MCF 10A (cell line): ENCODE results near the gene ING5. TPM values are rescaled to one million over a fixed set of nuclear protein-coding genes. Genes with fewer than 3 reads are reported as not detected.

Experiments
- BruUV-seq: library from RNA; stranded (reverse); fragments of 400-500 nt; replicated peaks from 2 replicates; lab custom pipeline; 2021; lab: Mats Ljungman, UMichigan
- CTCF ChIA-PET: fragments of 300-600 bp; sonication (Branson Sonifier 250); formaldehyde crosslinking; extraction: SDS; loops from one replicate; lab custom pipeline; 2021; ENCODE audit warnings: antibody characterized with exemption, inconsistent platforms; lab: Yijun Ruan, JAX
- POLR2A ChIA-PET: fragments of 300-600, 350-650 bp; sonication (Branson Sonifier 250); formaldehyde crosslinking; extraction: SDS; loops from one replicate; lab custom pipeline; 2020; ENCODE audit warnings: antibody characterized with exemption, inconsistent platforms; lab: Yijun Ruan, JAX
- DNase-seq: peaks from one replicate; pipeline ENCODE4 v3.0.0-alpha.2; 2018; ENCODE audit not compliant: unreplicated experiment
- H3K27ac Mint-ChIP-seq: one replicate; pipeline ENCODE4 v1.8.0; 2022; ENCODE audit warnings: mild to moderate bottlenecking, low read depth, mixed read lengths; ENCODE audit not compliant: unreplicated experiment
- H3K27me3 Mint-ChIP-seq: one replicate; pipeline ENCODE4 v1.8.0; 2022; ENCODE audit warnings: mixed read lengths; ENCODE audit not compliant: insufficient read depth, unreplicated experiment
- H3K36me3 Mint-ChIP-seq: one replicate; pipeline ENCODE4 v1.8.0; 2022; ENCODE audit warnings: mild to moderate bottlenecking, moderate library complexity, mixed read lengths; ENCODE audit not compliant: insufficient read depth, unreplicated experiment
- H3K4me1 Mint-ChIP-seq: one replicate; pipeline ENCODE4 v1.8.0; 2022; ENCODE audit warnings: mixed read lengths; ENCODE audit not compliant: insufficient read depth, unreplicated experiment
- H3K4me3 Mint-ChIP-seq: one replicate; pipeline ENCODE4 v1.8.0; 2022; ENCODE audit warnings: mild to moderate bottlenecking, moderate library complexity, mixed read lengths; ENCODE audit not compliant: unreplicated experiment
- H3K9me3 Mint-ChIP-seq: one replicate; pipeline ENCODE4 v1.8.0; 2022; ENCODE audit warnings: mixed read lengths; ENCODE audit not compliant: unreplicated experiment
- intact Hi-C: fragments of 100-400 bp; cut with micrococcal nuclease; formaldehyde crosslinking; loops from 2 replicates; pipeline ENCODE4 v1.14.1; 2022
- total RNA-seq: library from RNA; stranded (reverse); gene quantifications from 2 replicates; pipeline ENCODE4 v1.2.3, GENCODE V29; 2022
- TF ChIP-seq, protein P1 (sequence below): fragments of 200-600 bp; IDR thresholded peaks from one replicate; pipeline ENCODE4 v1.8.0; 2022; ENCODE audit warnings: antibody characterized with exemption, mild to moderate bottlenecking; ENCODE audit not compliant: unreplicated experiment

The ING5 gene
- total RNA-seq, 1 experiment from 2014 or later = 35.5 TPM

DNA sequence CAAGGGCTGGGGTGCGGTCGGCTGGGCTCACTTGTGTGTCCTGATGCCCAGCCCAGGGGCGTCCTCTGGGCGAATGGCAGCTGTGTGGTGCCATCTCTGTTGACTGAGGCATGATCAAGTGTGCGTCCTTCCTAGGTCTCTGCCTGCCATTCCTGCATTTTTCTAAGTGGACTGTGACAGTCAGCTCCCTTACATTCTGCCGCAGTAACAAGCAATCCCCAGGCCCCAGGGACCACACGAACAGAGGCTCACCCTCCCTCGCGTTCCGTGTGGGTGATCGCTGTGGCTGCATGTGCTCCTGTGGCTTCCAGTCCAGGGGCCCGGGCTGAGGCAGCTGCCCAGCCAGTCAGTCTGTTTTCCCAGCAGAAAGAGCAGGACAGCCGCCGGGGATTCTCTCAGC, 50.4 kb downstream of the ING5 start:
- Mint-ChIP-seq H3K27me3 (no peaks in the 10 kb centered on the region), H3K4me1 (no peaks in the 10 kb centered on the region), H3K27ac (no peak overlapping the region), H3K4me3 (no peak overlapping the region), H3K36me3 (peaks cover 51% of the 10 kb centered on the region), H3K9me3 (no peaks in the 10 kb centered on the region)
- no TSS peak for BruUV-seq
- ChIA-PET POLR2A (interaction anchor here (0.6 kb wide), 1 partner anchor 46 kb away, joined by 3 read pairs; no protein-coding TSS in a partner anchor), CTCF (no interaction called here)
- TF ChIP-seq, protein P1, sequence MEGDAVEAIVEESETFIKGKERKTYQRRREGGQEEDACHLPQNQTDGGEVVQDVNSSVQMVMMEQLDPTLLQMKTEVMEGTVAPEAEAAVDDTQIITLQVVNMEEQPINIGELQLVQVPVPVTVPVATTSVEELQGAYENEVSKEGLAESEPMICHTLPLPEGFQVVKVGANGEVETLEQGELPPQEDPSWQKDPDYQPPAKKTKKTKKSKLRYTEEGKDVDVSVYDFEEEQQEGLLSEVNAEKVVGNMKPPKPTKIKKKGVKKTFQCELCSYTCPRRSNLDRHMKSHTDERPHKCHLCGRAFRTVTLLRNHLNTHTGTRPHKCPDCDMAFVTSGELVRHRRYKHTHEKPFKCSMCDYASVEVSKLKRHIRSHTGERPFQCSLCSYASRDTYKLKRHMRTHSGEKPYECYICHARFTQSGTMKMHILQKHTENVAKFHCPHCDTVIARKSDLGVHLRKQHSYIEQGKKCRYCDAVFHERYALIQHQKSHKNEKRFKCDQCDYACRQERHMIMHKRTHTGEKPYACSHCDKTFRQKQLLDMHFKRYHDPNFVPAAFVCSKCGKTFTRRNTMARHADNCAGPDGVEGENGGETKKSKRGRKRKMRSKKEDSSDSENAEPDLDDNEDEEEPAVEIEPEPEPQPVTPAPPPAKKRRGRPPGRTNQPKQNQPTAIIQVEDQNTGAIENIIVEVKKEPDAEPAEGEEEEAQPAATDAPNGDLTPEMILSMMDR = no peak
- DNase-seq = no peak
- intact Hi-C loops = no loop called here

DNA sequence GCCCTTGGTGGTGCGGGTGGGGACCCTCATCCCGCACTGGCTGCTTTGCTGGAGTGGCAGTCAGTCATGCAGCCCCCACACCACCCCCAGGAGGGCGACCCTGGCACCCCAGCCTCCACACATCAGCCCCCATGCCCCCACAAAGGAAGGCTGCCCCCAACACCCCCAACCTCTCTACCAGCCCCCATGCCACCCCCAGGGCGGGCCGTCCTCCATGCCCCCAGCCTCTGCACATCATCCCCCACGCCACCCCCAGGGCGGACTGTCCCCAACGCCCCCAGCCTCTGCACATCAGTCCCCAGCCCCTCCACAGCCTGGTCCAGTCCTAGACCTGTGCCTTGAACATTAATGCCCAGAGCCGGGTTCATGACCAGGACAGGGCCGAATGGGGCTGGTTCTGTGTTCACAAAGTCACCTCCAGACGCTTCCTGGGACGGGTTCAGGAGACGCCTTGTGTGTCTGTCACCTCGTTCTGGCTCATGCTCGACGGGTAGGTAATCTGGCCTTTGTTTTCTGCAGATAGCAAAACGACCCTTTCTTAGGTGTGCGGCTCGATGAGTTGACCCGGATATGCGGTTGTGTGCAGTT, 50.9 kb downstream of the ING5 start:
- Mint-ChIP-seq H3K4me3 (no peak overlapping the region), H3K9me3 (no peaks in the 10 kb centered on the region), H3K27ac (peak overlapping the region; percentile 63), H3K27me3 (no peaks in the 10 kb centered on the region), H3K4me1 (no peaks in the 10 kb centered on the region), H3K36me3 (peaks cover 51% of the 10 kb centered on the region)
- TF ChIP-seq, protein P1 = no peak
- intact Hi-C loops = no loop called here
- BruUV-seq = no TSS peak
- POLR2A ChIA-PET = no interaction called here
- no peak for DNase-seq
- CTCF ChIA-PET = no interaction called here

DNA sequence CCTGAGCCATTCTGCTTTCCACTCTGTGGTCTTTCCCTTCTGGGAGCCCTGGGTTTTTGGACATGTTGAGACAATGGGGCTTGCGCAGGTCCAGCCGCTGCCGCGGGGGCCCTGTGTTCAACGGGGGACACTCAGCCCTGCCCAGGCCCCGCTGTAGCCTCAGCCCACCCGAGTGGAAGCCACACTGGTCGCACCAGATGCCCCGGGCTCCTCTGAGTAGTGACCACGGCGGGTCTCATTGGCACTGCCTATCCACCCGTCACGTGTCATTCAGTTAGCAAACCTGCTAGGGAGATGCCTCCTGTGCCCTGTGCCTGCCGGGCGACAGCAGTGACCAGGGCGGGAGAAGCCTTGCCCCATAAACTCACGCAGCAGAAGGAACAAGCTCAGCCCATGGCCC, 51.7 kb downstream of the ING5 start:
- Mint-ChIP-seq H3K36me3 (peaks cover 56% of the 10 kb centered on the region), H3K27ac (peak overlapping the region; percentile 63), H3K27me3 (no peaks in the 10 kb centered on the region), H3K4me1 (no peaks in the 10 kb centered on the region), H3K9me3 (no peaks in the 10 kb centered on the region), H3K4me3 (no peak overlapping the region)
- ChIA-PET POLR2A (no interaction called here), CTCF (no interaction called here)
- no TSS peak for BruUV-seq
- DNase-seq = no peak
- TF ChIP-seq, protein P1 = no peak
- intact Hi-C loops = no loop called here

DNA sequence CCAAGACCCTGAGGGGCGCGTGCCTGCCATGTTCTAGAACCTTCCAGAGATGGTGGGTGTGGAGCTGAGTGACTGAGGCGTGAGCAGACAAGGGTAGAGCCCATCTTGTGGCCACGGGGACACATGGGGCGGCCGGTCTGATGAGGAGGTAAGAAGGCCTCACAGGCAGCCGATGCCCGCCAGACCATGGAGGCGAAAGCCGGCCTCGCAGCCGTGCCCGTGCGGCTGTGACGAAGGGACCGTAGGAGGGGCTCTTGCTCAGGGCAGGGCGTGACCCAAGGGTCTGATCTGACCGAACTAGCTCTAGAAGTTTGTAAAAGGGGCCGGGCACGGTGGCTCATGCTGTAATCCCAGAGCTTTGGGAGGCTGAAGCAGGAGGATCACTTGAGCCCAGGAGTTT, 52.2 kb downstream of the ING5 start:
- H3K27ac Mint-ChIP-seq = peak overlapping the region; percentile 63

More for the DNA sequence above, 52.2 kb downstream of the ING5 start:
- ChIA-PET POLR2A (no interaction called here), CTCF (no interaction called here)
- intact Hi-C loops = no loop called here
- BruUV-seq = no TSS peak
- no peak for DNase-seq
- no peak overlapping the region for H3K4me3 Mint-ChIP-seq
- H3K36me3 Mint-ChIP-seq = peaks cover 56% of the 10 kb centered on the region
- H3K9me3 Mint-ChIP-seq = no peaks in the 10 kb centered on the region
- no peaks in the 10 kb centered on the region for H3K27me3 Mint-ChIP-seq
- TF ChIP-seq, protein P1 = no peak
- H3K4me1 Mint-ChIP-seq = no peaks in the 10 kb centered on the region
